ENCODE measurements around the gene CLPX. TPM values are rescaled to one million over a fixed set of nuclear protein-coding genes. Genes with fewer than 3 reads are reported as not detected.
A peak's percentile ranks its signal among the peaks of the same experiment; 100 is the strongest.

The CLPX gene
- total RNA-seq, 2 donors from 2014 or later, result 60.5 to 62.7 TPM

GRCh38 chr15:65130941-65131340 lies 54.2 kb downstream of the CLPX start:
- Histone ChIP-seq H3K27ac (ENCODE audit: low read depth, low read length) (no peak overlapping the region), H3K4me1 (ENCODE audit: control insufficient read depth, insufficient read depth, low read length) (no peaks in the 10 kb centered on the region), H3K9me3 (ENCODE audit: control insufficient read depth, low read length) (peaks cover 7% of the 10 kb centered on the region), H3K27me3 (ENCODE audit: control insufficient read depth, insufficient read depth, low read length, poor library complexity, severe bottlenecking) (no peaks in the 10 kb centered on the region), H3K4me3 (ENCODE audit: low read length) (no peak overlapping the region), H3K9ac (ENCODE audit: extremely low read depth, low read length, poor library complexity, severe bottlenecking) (no peak overlapping the region), H3K36me3 (ENCODE audit: control insufficient read depth, insufficient read depth, low read length) (peaks cover 41% of the 10 kb centered on the region)
- H3K4me3 Mint-ChIP-seq, result no peak overlapping the region
- peaks cover 36% of the 10 kb centered on the region for H3K36me3 Mint-ChIP-seq (ENCODE audit: low read depth)
- peak overlapping the region; percentile 15 for H3K27ac Mint-ChIP-seq
- H3K9me3 Mint-ChIP-seq, result peaks cover 12% of the 10 kb centered on the region
- peak; percentile 65 for DNase-seq
- H3K4me1 Mint-ChIP-seq, result peaks cover 6% of the 10 kb centered on the region
- no peaks in the 10 kb centered on the region for H3K27me3 Mint-ChIP-seq (ENCODE audit: insufficient read depth)
- TF ChIP-seq, protein P1, sequence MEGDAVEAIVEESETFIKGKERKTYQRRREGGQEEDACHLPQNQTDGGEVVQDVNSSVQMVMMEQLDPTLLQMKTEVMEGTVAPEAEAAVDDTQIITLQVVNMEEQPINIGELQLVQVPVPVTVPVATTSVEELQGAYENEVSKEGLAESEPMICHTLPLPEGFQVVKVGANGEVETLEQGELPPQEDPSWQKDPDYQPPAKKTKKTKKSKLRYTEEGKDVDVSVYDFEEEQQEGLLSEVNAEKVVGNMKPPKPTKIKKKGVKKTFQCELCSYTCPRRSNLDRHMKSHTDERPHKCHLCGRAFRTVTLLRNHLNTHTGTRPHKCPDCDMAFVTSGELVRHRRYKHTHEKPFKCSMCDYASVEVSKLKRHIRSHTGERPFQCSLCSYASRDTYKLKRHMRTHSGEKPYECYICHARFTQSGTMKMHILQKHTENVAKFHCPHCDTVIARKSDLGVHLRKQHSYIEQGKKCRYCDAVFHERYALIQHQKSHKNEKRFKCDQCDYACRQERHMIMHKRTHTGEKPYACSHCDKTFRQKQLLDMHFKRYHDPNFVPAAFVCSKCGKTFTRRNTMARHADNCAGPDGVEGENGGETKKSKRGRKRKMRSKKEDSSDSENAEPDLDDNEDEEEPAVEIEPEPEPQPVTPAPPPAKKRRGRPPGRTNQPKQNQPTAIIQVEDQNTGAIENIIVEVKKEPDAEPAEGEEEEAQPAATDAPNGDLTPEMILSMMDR (conservative IDR thresholded peaks at IDR 0.05), result no peak
- 86 to 100% methylated on average over 1 to 5 of the region's 5 CpGs for WGBS, 2 experiments (ENCODE audit: insufficient coverage in 1 of 2, insufficient read length in 1 of 2)

DNA sequence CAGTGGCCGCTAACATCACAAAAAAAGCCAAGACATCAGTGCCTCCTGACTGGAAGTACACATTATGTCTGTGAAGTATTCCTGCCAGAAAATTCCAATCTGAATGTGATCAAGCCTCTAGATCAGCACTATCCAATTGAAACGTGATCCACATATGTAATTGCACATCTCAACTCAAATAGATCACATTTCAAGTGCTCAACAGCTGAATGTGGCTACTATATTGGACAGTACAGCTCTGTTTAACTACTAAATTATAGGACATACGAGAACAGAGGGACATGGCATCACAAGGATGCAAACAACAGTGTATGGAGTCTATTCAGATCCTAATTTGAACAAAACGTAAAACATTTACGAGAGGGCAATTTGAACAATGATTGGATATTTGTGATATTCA lies 69.6 kb downstream of the CLPX start:
- Mint-ChIP-seq H3K9me3 (no peaks in the 10 kb centered on the region), H3K4me3 (no peak overlapping the region), H3K27me3 (ENCODE audit: insufficient read depth) (no peaks in the 10 kb centered on the region), H3K4me1 (peaks cover 7% of the 10 kb centered on the region), H3K27ac (no peak overlapping the region), H3K36me3 (ENCODE audit: low read depth) (peaks cover 51% of the 10 kb centered on the region)
- peaks cover 66% of the 10 kb centered on the region for H3K36me3 ChIP-seq (ENCODE audit: control insufficient read depth, insufficient read depth, low read length)
- no peak overlapping the region for H3K27ac ChIP-seq (ENCODE audit: low read depth, low read length)
- no peaks in the 10 kb centered on the region for H3K27me3 ChIP-seq (ENCODE audit: control insufficient read depth, insufficient read depth, low read length, poor library complexity, severe bottlenecking)
- no peak overlapping the region for H3K4me3 ChIP-seq (ENCODE audit: low read length)
- WGBS, 2 experiments (ENCODE audit: insufficient coverage in 1 of 2, insufficient read length in 1 of 2), result 92 to 96% methylated on average over 4 to 5 of the region's 5 CpGs
- no peak for DNase-seq
- H3K9me3 ChIP-seq (ENCODE audit: control insufficient read depth, low read length), result no peaks in the 10 kb centered on the region
- TF ChIP-seq, protein P1 (conservative IDR thresholded peaks at IDR 0.05), result no peak
- H3K9ac ChIP-seq (ENCODE audit: extremely low read depth, low read length, poor library complexity, severe bottlenecking), result no peak overlapping the region
- no peaks in the 10 kb centered on the region for H3K4me1 ChIP-seq (ENCODE audit: control insufficient read depth, insufficient read depth, low read length)

DNA sequence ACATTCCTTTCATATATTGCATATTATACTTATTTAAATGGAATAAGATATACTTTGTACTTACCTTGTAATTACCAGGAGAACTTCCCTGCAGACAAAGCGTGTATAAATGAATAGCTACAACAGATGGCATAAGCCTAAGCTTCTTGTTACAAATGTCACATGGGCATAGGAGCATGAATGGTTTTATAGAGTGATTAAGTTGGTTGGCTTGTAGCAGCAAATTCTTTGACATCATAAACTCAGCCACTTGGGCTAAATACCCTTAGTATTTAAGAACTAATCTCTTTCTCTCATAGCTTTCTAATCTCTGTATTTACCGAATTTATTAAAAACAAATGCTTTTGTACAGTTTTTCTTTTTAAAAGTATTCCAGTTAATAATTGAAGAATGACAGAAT lies 70.1 kb downstream of the CLPX start, which contains the start of gene UBAP1L:
Gene UBAP1L, minus strand, starts transcription at position 115 of the 400 bp plus-strand sequence. CDS start 8,985 bp downstream, outside the sequence.
- peaks cover 66% of the 10 kb centered on the region for H3K36me3 ChIP-seq (ENCODE audit: control insufficient read depth, insufficient read depth, low read length)
- peaks cover 7% of the 10 kb centered on the region for H3K4me1 Mint-ChIP-seq

More for the DNA sequence above, 70.1 kb downstream of the CLPX start, which contains the start of gene UBAP1L:
- no peaks in the 10 kb centered on the region for H3K27me3 Mint-ChIP-seq (ENCODE audit: insufficient read depth)
- H3K4me3 Mint-ChIP-seq, result no peak within 1 kb of the TSS
- Histone ChIP-seq H3K4me1 (ENCODE audit: control insufficient read depth, insufficient read depth, low read length) (no peaks in the 10 kb centered on the region), H3K4me3 (ENCODE audit: low read length) (no peak within 1 kb of the TSS), H3K9ac (ENCODE audit: extremely low read depth, low read length, poor library complexity, severe bottlenecking) (no peak within 1 kb of the TSS), H3K9me3 (ENCODE audit: control insufficient read depth, low read length) (no peaks in the 10 kb centered on the region), H3K27ac (ENCODE audit: low read depth, low read length) (no peak within 1 kb of the TSS), H3K27me3 (ENCODE audit: control insufficient read depth, insufficient read depth, low read length, poor library complexity, severe bottlenecking) (no peaks in the 10 kb centered on the region)
- no peak for DNase-seq
- TF ChIP-seq, protein P1 (conservative IDR thresholded peaks at IDR 0.05), result no peak
- H3K36me3 Mint-ChIP-seq (ENCODE audit: low read depth), result peaks cover 51% of the 10 kb centered on the region
- 90 to 100% methylated on average over 1 to 2 of the region's 2 CpGs for WGBS, 2 experiments (ENCODE audit: insufficient coverage in 1 of 2, insufficient read length in 1 of 2)
- no peaks in the 10 kb centered on the region for H3K9me3 Mint-ChIP-seq
- H3K27ac Mint-ChIP-seq, result no peak within 1 kb of the TSS
